Mesothelial cell of epicardium (in vitro differentiated cells): ENCODE measurements around the gene METRN. TPM values are rescaled to one million over a fixed set of nuclear protein-coding genes. Genes with fewer than 3 reads are reported as not detected.

Source experiments
- DNase-seq, 2 experiments: peaks; one replicate each; pipeline ENCODE4 v3.0.0; 2021; ENCODE audit warnings: low spot score in 2 of 2; ENCODE audit not compliant: unreplicated experiment in 2 of 2
- H3K27ac Mint-ChIP-seq: 2 replicates; pipeline ENCODE4 v1.8.0; 2021; ENCODE audit warnings: mixed read lengths
- H3K27me3 Mint-ChIP-seq: 2 replicates; pipeline ENCODE4 v1.8.0; 2021; ENCODE audit warnings: low read depth, mixed read lengths
- H3K36me3 Mint-ChIP-seq: 2 replicates; pipeline ENCODE4 v1.8.0; 2021; ENCODE audit warnings: mixed read lengths
- H3K4me1 Mint-ChIP-seq: 2 replicates; pipeline ENCODE4 v1.8.0; 2021; ENCODE audit warnings: mixed read lengths
- H3K4me3 Mint-ChIP-seq: 2 replicates; pipeline ENCODE4 v1.8.0; 2021; ENCODE audit warnings: mild to moderate bottlenecking, moderate library complexity, mixed read lengths
- H3K9me3 Mint-ChIP-seq: 2 replicates; pipeline ENCODE4 v1.8.0; 2021; ENCODE audit warnings: mixed read lengths
- total RNA-seq: library from RNA; stranded (reverse); gene quantifications from 3 replicates; pipeline ENCODE4 v1.2.1, GENCODE V29; 2021
- TF ChIP-seq, protein P1 (sequence below): fragments of 200-600 bp; sonication (generic); IDR thresholded peaks from one replicate; pipeline ENCODE4 v1.5.0; 2021; ENCODE audit warnings: antibody characterized with exemption; ENCODE audit not compliant: unreplicated experiment

The METRN gene
- total RNA-seq, 1 donor from 2014 or later: 15.1 TPM

DNA sequence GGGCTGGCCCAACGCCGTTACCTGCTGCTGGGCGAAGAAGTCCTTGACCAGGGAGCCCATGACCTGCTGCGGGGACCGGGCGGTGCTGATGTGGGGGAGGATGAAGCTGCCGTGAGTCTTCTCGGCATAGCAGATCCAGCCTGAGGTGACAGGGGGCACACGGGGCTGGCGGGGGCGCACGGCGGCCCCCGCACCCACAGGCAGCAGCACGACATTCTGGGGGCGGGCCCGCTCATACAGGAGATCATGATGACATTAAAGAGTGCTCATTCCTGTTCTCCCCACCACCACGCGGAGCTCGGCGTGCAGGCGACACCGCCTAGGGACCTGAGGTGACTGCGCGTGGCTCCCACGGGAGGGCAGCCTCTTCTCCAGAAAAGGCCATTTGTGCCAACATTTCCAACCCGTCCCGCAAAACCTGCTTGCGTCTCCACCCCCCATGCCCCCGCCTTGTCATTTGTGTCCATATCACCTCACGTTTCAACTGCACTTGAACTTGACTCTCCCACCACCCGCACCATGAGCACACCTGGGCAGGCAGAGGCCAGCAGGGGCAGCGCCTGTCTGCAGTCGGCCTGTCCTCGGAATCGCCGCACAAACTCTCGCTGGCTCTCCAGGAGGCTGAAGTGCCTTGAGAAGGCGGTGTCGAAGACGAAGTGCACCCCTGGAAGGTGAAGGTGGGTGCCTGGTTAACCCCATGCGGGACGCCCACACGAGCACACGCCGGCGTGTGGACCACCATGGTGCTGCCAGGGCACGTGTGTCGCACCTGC, 19.5 kb downstream of the METRN start:
- DNase-seq: peak in 1 of 2 experiments; percentile 15
- no peaks in the 10 kb centered on the region for H3K27me3 Mint-ChIP-seq
- no peak overlapping the region for H3K27ac Mint-ChIP-seq
- H3K4me1 Mint-ChIP-seq: no peaks in the 10 kb centered on the region
- H3K9me3 Mint-ChIP-seq: no peaks in the 10 kb centered on the region
- peaks cover 11% of the 10 kb centered on the region for H3K36me3 Mint-ChIP-seq
- TF ChIP-seq, protein P1, sequence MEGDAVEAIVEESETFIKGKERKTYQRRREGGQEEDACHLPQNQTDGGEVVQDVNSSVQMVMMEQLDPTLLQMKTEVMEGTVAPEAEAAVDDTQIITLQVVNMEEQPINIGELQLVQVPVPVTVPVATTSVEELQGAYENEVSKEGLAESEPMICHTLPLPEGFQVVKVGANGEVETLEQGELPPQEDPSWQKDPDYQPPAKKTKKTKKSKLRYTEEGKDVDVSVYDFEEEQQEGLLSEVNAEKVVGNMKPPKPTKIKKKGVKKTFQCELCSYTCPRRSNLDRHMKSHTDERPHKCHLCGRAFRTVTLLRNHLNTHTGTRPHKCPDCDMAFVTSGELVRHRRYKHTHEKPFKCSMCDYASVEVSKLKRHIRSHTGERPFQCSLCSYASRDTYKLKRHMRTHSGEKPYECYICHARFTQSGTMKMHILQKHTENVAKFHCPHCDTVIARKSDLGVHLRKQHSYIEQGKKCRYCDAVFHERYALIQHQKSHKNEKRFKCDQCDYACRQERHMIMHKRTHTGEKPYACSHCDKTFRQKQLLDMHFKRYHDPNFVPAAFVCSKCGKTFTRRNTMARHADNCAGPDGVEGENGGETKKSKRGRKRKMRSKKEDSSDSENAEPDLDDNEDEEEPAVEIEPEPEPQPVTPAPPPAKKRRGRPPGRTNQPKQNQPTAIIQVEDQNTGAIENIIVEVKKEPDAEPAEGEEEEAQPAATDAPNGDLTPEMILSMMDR: no peak
- H3K4me3 Mint-ChIP-seq: no peak overlapping the region

DNA sequence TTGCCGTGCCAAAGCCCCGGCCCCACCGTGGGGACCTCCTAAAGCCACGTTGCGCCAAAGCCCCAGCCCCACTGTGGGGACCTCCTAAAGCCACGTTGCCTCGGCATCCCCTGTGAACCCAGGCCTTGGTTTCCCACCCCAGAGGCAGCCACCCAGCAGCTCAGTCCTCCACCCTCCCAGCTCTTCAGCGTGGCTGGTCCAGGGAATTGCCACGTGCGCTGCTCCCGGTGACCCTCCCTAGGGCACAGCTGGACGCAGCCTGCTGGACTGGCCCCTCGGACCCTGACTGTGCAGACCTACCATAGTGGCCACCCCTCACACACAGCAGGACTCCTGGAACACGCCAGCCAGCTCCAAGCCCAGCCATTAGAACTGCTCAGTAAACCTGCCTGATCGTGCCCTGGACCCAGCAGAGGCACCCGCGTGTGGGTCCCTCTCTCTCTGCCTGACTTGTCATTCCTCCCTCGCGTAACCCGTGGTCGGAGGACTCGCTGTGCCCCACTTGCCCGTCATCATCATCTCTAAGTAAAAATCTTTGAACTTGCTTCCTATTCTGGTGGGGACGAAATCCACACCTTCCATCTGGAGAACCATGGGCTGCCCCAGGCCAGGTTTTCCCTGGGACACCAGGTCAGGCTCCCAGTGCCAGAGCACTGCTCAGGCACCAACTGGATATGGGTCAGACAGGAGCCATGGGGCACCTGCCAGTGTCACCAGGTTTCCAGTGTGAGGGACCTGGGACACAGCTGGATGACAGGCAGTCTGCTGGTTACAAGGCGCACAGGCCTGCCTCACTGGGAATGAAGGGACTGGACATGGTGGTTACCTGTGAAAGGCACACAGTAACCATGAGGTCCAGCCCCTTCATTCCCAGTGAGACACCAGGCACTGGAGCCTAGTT, 20.3 kb downstream of the METRN start:
- no peaks in the 10 kb centered on the region for H3K9me3 Mint-ChIP-seq
- no peaks in the 10 kb centered on the region for H3K27me3 Mint-ChIP-seq
- H3K27ac Mint-ChIP-seq: no peak overlapping the region
- TF ChIP-seq, protein P1: no peak
- H3K36me3 Mint-ChIP-seq: peaks cover 11% of the 10 kb centered on the region
- H3K4me1 Mint-ChIP-seq: peaks cover 7% of the 10 kb centered on the region
- H3K4me3 Mint-ChIP-seq: no peak overlapping the region
- no peak for DNase-seq

DNA sequence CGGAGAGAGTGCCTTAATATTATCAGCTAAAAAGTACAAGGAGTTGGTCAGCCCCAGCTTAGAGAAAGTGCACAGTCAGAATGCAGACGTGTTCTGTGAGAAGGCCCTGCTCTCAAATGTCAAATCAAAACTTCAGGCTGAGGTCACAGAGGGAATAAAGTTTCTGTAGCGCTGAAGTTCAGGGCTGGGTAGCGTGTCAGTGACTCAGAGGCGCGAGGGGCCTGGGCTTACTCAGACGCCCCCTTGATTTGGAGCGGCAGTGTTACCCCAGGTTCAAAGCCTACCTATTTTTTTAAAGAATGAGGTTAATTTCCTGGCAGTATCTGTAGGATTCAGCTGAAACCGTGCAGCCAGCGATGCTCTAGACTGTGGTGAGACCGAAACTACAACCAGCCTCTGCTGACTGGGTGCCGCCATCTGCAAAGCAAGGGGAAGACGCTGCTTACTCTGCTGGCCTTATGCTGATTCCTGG, 21.1 kb downstream of the METRN start:
- Mint-ChIP-seq H3K9me3 (no peaks in the 10 kb centered on the region), H3K36me3 (peaks cover 11% of the 10 kb centered on the region), H3K4me3 (no peak overlapping the region), H3K27ac (no peak overlapping the region), H3K27me3 (no peaks in the 10 kb centered on the region), H3K4me1 (peaks cover 7% of the 10 kb centered on the region)
- no peak for DNase-seq
- TF ChIP-seq, protein P1: no peak

DNA sequence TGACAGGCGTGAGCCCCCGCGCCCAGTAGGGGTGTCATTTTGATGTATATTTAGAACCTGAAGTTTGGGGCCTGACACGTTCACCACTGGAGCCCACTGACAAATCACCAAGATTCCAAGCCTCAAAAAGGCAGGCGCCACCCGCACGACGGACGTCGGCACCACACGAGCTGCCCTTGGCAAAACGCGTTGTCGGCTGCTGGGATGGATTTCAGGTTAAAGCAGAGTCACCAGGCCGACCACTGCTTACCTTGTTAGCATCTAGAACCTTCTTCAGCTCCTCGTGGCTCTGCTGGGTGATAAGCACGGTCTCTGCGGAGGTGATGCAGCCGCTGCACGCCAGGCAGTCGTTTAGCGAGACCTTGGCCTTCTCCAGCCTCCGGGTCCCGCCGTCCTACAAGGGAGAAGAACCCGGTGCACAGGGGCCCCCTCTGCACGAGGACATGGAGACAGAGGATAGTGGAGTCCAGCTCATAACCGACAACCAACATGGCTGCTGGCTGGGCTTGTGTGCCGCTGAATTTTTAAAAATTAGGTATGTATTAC, 22.1 kb downstream of the METRN start:
- H3K36me3 Mint-ChIP-seq: peaks cover 11% of the 10 kb centered on the region
- H3K9me3 Mint-ChIP-seq: no peaks in the 10 kb centered on the region
- H3K4me1 Mint-ChIP-seq: peaks cover 9% of the 10 kb centered on the region
- no peak for DNase-seq
- H3K4me3 Mint-ChIP-seq: no peak overlapping the region
- no peak overlapping the region for H3K27ac Mint-ChIP-seq
- TF ChIP-seq, protein P1: no peak
- H3K27me3 Mint-ChIP-seq: no peaks in the 10 kb centered on the region

DNA sequence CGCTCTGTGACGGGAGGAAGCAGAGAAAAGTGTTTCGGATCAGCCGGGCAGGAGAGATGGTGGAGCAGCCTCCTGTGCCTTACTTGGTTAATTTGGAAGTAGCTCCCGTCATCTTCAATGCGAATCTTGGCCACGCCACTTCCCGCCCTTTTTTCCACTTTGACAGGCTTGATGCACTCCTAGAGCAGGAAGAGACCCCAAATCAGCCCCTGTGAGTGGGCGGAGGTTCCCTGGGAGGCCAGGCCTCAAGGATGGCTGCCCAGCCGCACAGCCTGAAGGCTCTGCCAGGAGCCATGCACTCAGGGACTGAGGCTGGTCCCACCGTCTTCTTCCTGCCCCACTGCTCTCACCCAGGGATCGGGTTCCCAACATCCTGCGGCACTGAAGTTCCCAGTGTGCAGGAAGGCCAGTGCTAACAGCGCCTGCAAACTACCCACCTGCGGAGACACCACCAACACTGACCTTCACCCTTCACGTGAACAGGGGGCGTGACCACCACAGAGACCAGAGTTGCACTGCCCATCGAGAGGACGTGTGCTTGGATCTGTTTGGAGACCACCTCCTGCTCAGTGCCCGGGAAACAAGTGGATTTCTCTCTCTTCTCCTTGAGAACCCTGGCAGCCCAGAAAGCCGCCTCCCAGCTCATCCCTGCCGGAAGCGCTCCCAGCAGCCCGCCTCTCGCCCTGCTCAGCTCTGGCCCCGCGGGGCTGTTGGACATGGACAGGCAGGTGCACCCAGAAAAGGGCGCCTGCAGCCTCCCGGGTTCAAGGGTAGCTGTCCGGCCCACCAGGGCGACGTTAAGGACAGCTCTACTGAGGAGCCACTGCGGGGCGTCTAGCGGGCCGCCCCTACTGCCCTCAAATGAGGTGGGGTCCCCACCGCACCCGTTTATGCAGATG, 24.9 kb downstream of the METRN start:
- Mint-ChIP-seq H3K27me3 (no peaks in the 10 kb centered on the region), H3K9me3 (no peaks in the 10 kb centered on the region), H3K36me3 (peaks cover 10% of the 10 kb centered on the region), H3K4me3 (peak overlapping the region; percentile 79), H3K4me1 (peaks cover 9% of the 10 kb centered on the region), H3K27ac (no peak overlapping the region)
- TF ChIP-seq, protein P1: no peak
- DNase-seq: no peak
